Ascending aorta (tissue), 2 donors: ENCODE data around the gene TBC1D14. TPM values are rescaled to one million over a fixed set of nuclear protein-coding genes. Genes with fewer than 3 reads are reported as not detected.

Source experiments
- DNase-seq, 2 donors: peaks; one replicate each; pipeline ENCODE4 v3.0.0-alpha.2; 2019; ENCODE audit warnings: low spot score in 2 of 2
- H3K27ac ChIP-seq, 2 donors: fragments of 200-600 bp; sonication (generic); one replicate each; pipeline ENCODE4 v1.5.1; 2016 to 2017; ENCODE audit warnings: mild to moderate bottlenecking in 1 of 2
- H3K27me3 ChIP-seq: fragments of 200-600 bp; sonication (generic); one replicate; pipeline ENCODE4 v1.5.1; 2017
- H3K36me3 ChIP-seq, 2 donors: fragments of 200-600 bp; sonication (generic); one replicate each; pipeline ENCODE4 v1.5.1; 2016
- H3K4me1 ChIP-seq, 2 donors: fragments of 200-600 bp; sonication (generic); one replicate each; pipeline ENCODE4 v1.5.1; 2016 to 2017; ENCODE audit warnings: mild to moderate bottlenecking in 1 of 2
- H3K4me3 ChIP-seq, 2 donors: fragments of 200-600 bp; sonication (generic); one replicate each; pipeline ENCODE4 v1.5.1; 2016 to 2017; ENCODE audit warnings: mild to moderate bottlenecking in 1 of 2
- H3K9me3 ChIP-seq, 2 donors: fragments of 200-600 bp; sonication (generic); one replicate each; pipeline ENCODE4 v1.5.1; 2016
- CTCF ChIP-seq, 3 experiments: fragments of 200-600 bp in 2 of 3; fragments of 450-650 bp in 1 of 3; sonication (generic) in 2 of 3; IDR thresholded peaks; one replicate each; pipeline ENCODE4 v1.5.1; 2016 to 2019; ENCODE audit warnings: antibody characterized with exemption in 3 of 3, mild to moderate bottlenecking in 1 of 3, moderate library complexity in 1 of 3
- intact Hi-C: fragments of 100-400 bp; cut with DNase I; formaldehyde crosslinking; loops from one replicate; pipeline ENCODE4 v1.15.1; 2023
- total RNA-seq: library from RNA; depleted of rRNA; stranded (reverse); fragments of >200 nt; gene quantifications from one replicate; pipeline ENCODE4 v1.1.0, GENCODE V29; 2016

TBC1D14 gene
- total RNA-seq, 1 donor from 2014 or later = 26.4 TPM

DNA sequence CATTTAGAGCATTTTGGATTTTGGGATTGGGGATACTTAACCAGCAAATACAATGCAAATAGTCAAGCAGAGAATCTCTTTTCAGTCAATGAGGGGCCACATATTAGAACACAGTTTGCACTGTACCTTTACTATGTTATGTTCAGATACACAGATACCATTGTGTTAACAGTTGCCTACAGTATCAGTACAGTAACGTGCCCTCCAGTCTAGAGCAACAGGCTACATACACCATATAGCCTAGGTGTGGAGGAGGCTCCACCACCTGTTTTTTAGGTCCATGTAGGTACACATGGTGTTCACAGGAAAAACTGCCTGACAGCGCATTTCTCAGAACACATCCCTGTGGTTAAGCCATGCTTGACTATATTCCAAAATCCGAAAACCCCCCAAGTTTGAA is 149.2 kb downstream of the TBC1D14 start:
- Histone ChIP-seq H3K9me3 (no peaks in the 10 kb centered on the region), H3K36me3 (peaks cover 47 to 87% of the 10 kb centered on the region in 2 donors), H3K4me1 (no peaks in the 10 kb centered on the region), H3K27me3 (no peaks in the 10 kb centered on the region), H3K4me3 (no peak overlapping the region), H3K27ac (no peak overlapping the region)
- intact Hi-C loops = no loop called here
- TF ChIP-seq CTCF (IDR thresholded peaks at IDR 0.05) = no peak
- DNase-seq = no peak

- no peak overlapping the region for H3K4me3 ChIP-seq
- DNase-seq = no peak
- H3K4me1 ChIP-seq = no peaks in the 10 kb centered on the region
- H3K9me3 ChIP-seq = no peaks in the 10 kb centered on the region
- H3K36me3 ChIP-seq = peaks cover 42 to 82% of the 10 kb centered on the region in 2 donors
- H3K27ac ChIP-seq = no peak overlapping the region
- intact Hi-C loops = no loop called here
- no peaks in the 10 kb centered on the region for H3K27me3 ChIP-seq
- no peak for TF ChIP-seq CTCF (IDR thresholded peaks at IDR 0.05)
Measured at GRCh38 chr4:7059662-7060061, 150.0 kb downstream of the TBC1D14 start.

- intact Hi-C loops = no loop called here
- Histone ChIP-seq H3K27me3 (no peaks in the 10 kb centered on the region), H3K4me1 (no peaks in the 10 kb centered on the region), H3K36me3 (peaks cover 33 to 78% of the 10 kb centered on the region in 2 donors), H3K27ac (no peak overlapping the region), H3K4me3 (no peak overlapping the region), H3K9me3 (no peaks in the 10 kb centered on the region)
- no peak for TF ChIP-seq CTCF (IDR thresholded peaks at IDR 0.05)
- no peak for DNase-seq
Measured at GRCh38 chr4:7060346-7061150, 150.9 kb downstream of the TBC1D14 start.

- peak in 1 of 2 donors; percentile 45 for DNase-seq
- intact Hi-C loops = no loop called here
- Histone ChIP-seq H3K9me3 (no peaks in the 10 kb centered on the region), H3K36me3 (peaks cover 28 to 65% of the 10 kb centered on the region in 2 donors), H3K4me1 (peaks cover 5 to 9% of the 10 kb centered on the region in 2 donors), H3K4me3 (no peak overlapping the region), H3K27ac (no peak overlapping the region), H3K27me3 (no peaks in the 10 kb centered on the region)
- no peak for TF ChIP-seq CTCF (IDR thresholded peaks at IDR 0.05)
Measured at GRCh38 chr4:7061815-7062214, 152.2 kb downstream of the TBC1D14 start.

- intact Hi-C loops = no loop called here
- H3K36me3 ChIP-seq = peaks cover 28 to 58% of the 10 kb centered on the region in 2 donors
- peaks cover 5 to 12% of the 10 kb centered on the region in 2 donors for H3K4me1 ChIP-seq
- TF ChIP-seq CTCF (IDR thresholded peaks at IDR 0.05) = no peak
- H3K27ac ChIP-seq = no peak overlapping the region
- H3K27me3 ChIP-seq = no peaks in the 10 kb centered on the region
- no peak for DNase-seq
- no peaks in the 10 kb centered on the region for H3K9me3 ChIP-seq
- no peak overlapping the region for H3K4me3 ChIP-seq
Measured at GRCh38 chr4:7062816-7063215, 153.2 kb downstream of the TBC1D14 start.
